GM12878 (cell line): ENCODE data around the gene EPM2AIP1. TPM values are rescaled to one million over a fixed set of nuclear protein-coding genes. Genes with fewer than 3 reads are reported as not detected.

Experiments
- ATAC-seq: fragments of 200-7000 bp; cut with Tn5 transposase; 3 replicates; pipeline ENCODE4 v1.9.1; 2020; ENCODE audit warnings: mild to moderate bottlenecking, moderate library complexity
- BruUV-seq: library from RNA; stranded (reverse); fragments of 400-500 nt; replicated peaks from 2 replicates; lab custom pipeline; 2021; lab: Mats Ljungman, UMichigan
- CTCF ChIA-PET: fragments of 300-600 bp; sonication (Branson Sonifier 250); formaldehyde crosslinking; extraction: SDS; loops from one replicate; lab custom pipeline; 2021; ENCODE audit warnings: inconsistent platforms; lab: Yijun Ruan, JAX
- POLR2A ChIA-PET: fragments of 350-600 bp; formaldehyde crosslinking; extraction: SDS; loops from one replicate; lab custom pipeline; 2021; ENCODE audit warnings: inconsistent platforms; lab: Charles Lee
- RAD21 ChIA-PET: fragments of 300-600 bp; sonication (Branson Sonifier 250); formaldehyde crosslinking; loops from one replicate; lab custom pipeline; 2023; ENCODE audit warnings: antibody characterized with exemption; ENCODE audit not compliant: unreplicated experiment; lab: Charles Lee
- SMC1A ChIA-PET: fragments of 300-600 bp; sonication (Branson Sonifier 250); formaldehyde crosslinking; loops from one replicate; lab custom pipeline; 2023; ENCODE audit not compliant: unreplicated experiment, uncharacterized antibody; lab: Charles Lee
- DNase-seq: peaks from one replicate; pipeline ENCODE4 v3.0.0-alpha.2; 2011; ENCODE audit warnings: low read depth, low spot score
- FAIRE-seq: peaks from 3 replicates; lab custom pipeline; 2011; peaks lifted over from hg19 to GRCh38; lab: Jason Lieb, UNC
- H2AFZ ChIP-seq: 2 replicates; pipeline ENCODE4 v1.6.0; 2011; ENCODE audit warnings: low read depth, low read length, control low read depth; ENCODE audit not compliant: control insufficient read depth
- H3K27ac ChIP-seq: 2 replicates; pipeline ENCODE4 v1.5.1; 2011; ENCODE audit warnings: control low read depth; ENCODE audit not compliant: control insufficient read depth, insufficient read depth
- H3K27me3 ChIP-seq, 2 experiments: replicated peaks in 1 of 2; 2 replicates each; pipeline versions ENCODE4 v1.6.0 to v1.6.1; 2011; ENCODE audit warnings: low read length in 1 of 2; ENCODE audit not compliant: control insufficient read depth in 2 of 2, insufficient read depth in 2 of 2
- H3K36me3 ChIP-seq, 2 experiments: 2 replicates each; pipeline ENCODE4 v1.5.1; 2011; ENCODE audit warnings: low read length in 1 of 2; ENCODE audit not compliant: control insufficient read depth in 2 of 2, insufficient read depth in 2 of 2
- H3K4me1 ChIP-seq: 2 replicates; pipeline ENCODE4 v1.6.1; 2011; ENCODE audit warnings: mild to moderate bottlenecking, low read length, moderate library complexity, mixed read lengths; ENCODE audit not compliant: control insufficient read depth, insufficient read depth
- H3K4me2 ChIP-seq: 2 replicates; pipeline ENCODE4 v1.6.0; 2011; ENCODE audit warnings: control low read depth; ENCODE audit not compliant: control insufficient read depth, insufficient read depth
- H3K4me3 ChIP-seq: fragments of 200-600 bp; sonication (generic); 2 replicates; pipeline ENCODE4 v1.5.1; 2016
- H3K79me2 ChIP-seq: 2 replicates; pipeline ENCODE4 v1.6.0; 2011; ENCODE audit warnings: low read length; ENCODE audit not compliant: control insufficient read depth, insufficient read depth
- H3K9ac ChIP-seq: 2 replicates; pipeline ENCODE4 v1.8.0; 2011; ENCODE audit warnings: low read length, control low read depth, mixed read lengths; ENCODE audit not compliant: control insufficient read depth, insufficient read depth
- H3K9me3 ChIP-seq: replicated peaks from 3 replicates; pipeline ENCODE4 v1.5.1; 2011; ENCODE audit warnings: mild to moderate bottlenecking, low read length; ENCODE audit not compliant: control insufficient read depth, insufficient read depth
- H4K20me1 ChIP-seq: 2 replicates; pipeline ENCODE4 v1.6.0; 2011; ENCODE audit not compliant: control insufficient read depth, insufficient read depth
- EGR1 ChIP-seq, 2 experiments: IDR thresholded peaks; 1 replicate in 1 of 2; 2 replicates in 1 of 2; pipeline ENCODE4 v1.6.1; 2011 to 2012; ENCODE audit warnings: low read depth in 2 of 2, low read length in 2 of 2, borderline replicate concordance in 1 of 2, mild to moderate bottlenecking in 1 of 2, moderate library complexity in 1 of 2
- EP300 ChIP-seq, 2 experiments: fragments of 150-350 bp in 1 of 2; IDR thresholded peaks; 2 replicates each; pipeline ENCODE4 v1.6.1; 2011 to 2012; ENCODE audit warnings: low read depth in 2 of 2, low read length in 2 of 2, borderline replicate concordance in 1 of 2, improper control_type of control experiment in 1 of 2, inconsistent platforms in 1 of 2; ENCODE audit not compliant: control insufficient read depth in 1 of 2
- IKZF2 ChIP-seq, 2 experiments: fragments of 450-650 bp; IDR thresholded peaks; 2 replicates each; pipeline ENCODE4 v1.6.1; 2017; ENCODE audit warnings: mild to moderate bottlenecking in 2 of 2, moderate library complexity in 2 of 2
- JUNB ChIP-seq: IDR thresholded peaks from 2 replicates; pipeline ENCODE4 v1.6.1; 2016; ENCODE audit warnings: antibody characterized with exemption, mild to moderate bottlenecking
- MEF2A ChIP-seq: IDR thresholded peaks from 2 replicates; pipeline ENCODE4 v1.6.1; 2011; ENCODE audit warnings: low read depth, mild to moderate bottlenecking, low read length, moderate library complexity; ENCODE audit not compliant: insufficient read depth
- NFYA ChIP-seq: IDR thresholded peaks from 2 replicates; pipeline ENCODE4 v1.6.1; 2011; ENCODE audit warnings: low read depth, mild to moderate bottlenecking, low read length, improper control_type of control experiment, borderline replicate concordance
- SMAD1 ChIP-seq: fragments of 450-650 bp; IDR thresholded peaks from 2 replicates; pipeline ENCODE4 v1.6.1; 2018; ENCODE audit warnings: mild to moderate bottlenecking, low read depth; ENCODE audit not compliant: partially characterized antibody
- WGBS: methylation state at CpG from one replicate; pipeline ENCODE4 v1.1.6; 2016; ENCODE audit warnings: low lambda C conversion rate; ENCODE audit not compliant: insufficient replicate concordance, insufficient coverage; ENCODE audit errors: missing lambda C conversion rate; 5-methylcytosine and 5-hydroxymethylcytosine counted together
- in situ Hi-C: fragments of 300-500 bp; cut with MboI; formaldehyde crosslinking; loops from 9 replicates; pipeline ENCODE4 v1.14.3; 2018; ENCODE audit warnings: mixed read lengths
- intact Hi-C: fragments of 100-400 bp; cut with micrococcal nuclease; formaldehyde crosslinking; loops from one replicate; pipeline ENCODE4 v1.14.2; 2022; ENCODE audit not compliant: unreplicated experiment
- polyA plus RNA-seq, 11 experiments: library from polyadenylated mRNA; depleted of rRNA in 4 of 11; unstranded in 6 of 11; stranded (reverse) in 5 of 11; fragments of >200 nt; fragmentation: Nextera tagmentation in 4 of 11; fragmentation: Illumina TruSeq in 1 of 11; extraction: Ambion mirVana in 4 of 11; extraction: Trizol in 1 of 11; gene quantifications; 1 replicate in 1 of 11; 2 replicates in 10 of 11; pipeline versions ENCODE4 v1.2.1 to v1.2.3, GENCODE V29; 2011 to 2016; ENCODE audit warnings: inconsistent platforms in 2 of 11, missing spikeins in 2 of 11, low read depth in 1 of 11
- total RNA-seq, 4 experiments: library from RNA; depleted of rRNA in 3 of 4; stranded (reverse); fragments of >200 nt in 3 of 4; fragmentation: Illumina TruSeq in 1 of 4; extraction: Trizol in 1 of 4; gene quantifications; 2 replicates each; pipeline versions ENCODE4 v1.2.1 to v1.2.3, GENCODE V29; 2013 to 2021
- TF ChIP-seq, protein P1 (sequence below): fragments of 450-650 bp; formaldehyde crosslinking; IDR thresholded peaks from 2 replicates; pipeline ENCODE4 v1.4.0; 2020; ENCODE audit warnings: mild to moderate bottlenecking, moderate library complexity
- TF ChIP-seq, protein P2 (sequence below): IDR thresholded peaks from 2 replicates; pipeline ENCODE4 v1.6.1; 2011; ENCODE audit warnings: low read depth, mild to moderate bottlenecking, low read length, moderate library complexity, borderline replicate concordance; ENCODE audit errors: extremely low read depth

The EPM2AIP1 gene
- total and polyA plus RNA-seq, 10 of the 15 experiments (the other 5 are each of a cell fraction or from before 2014, with no cell fraction given): 5.5 to 31.9 (median 21.8) TPM

DNA sequence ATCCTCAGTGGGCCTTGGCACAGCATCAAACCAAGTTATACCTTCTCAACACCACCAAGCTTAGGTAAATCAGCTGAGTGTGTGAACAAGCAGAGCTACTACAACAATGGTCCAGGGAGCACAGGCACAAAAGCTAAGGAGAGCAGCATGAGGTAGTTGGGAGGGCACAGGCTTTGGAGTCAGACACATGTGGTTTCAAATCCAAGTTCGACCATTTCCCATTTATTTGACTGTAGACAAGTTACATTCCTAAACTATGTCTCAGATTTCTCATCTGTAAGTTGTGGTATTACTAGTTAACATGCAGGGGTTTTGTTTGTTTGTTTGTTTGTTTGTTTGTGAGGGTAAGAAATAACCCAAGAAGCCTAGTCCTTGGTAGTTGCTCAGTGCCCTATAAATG lies 47.3 kb upstream of the EPM2AIP1 start:
- H3K36me3 ChIP-seq: peaks cover 16 to 17% of the 10 kb centered on the region in 2 experiments
- no peaks in the 10 kb centered on the region for H3K4me1 ChIP-seq
- intact Hi-C loops: no loop called here
- no peak for TF ChIP-seq MEF2A
- no peak for TF ChIP-seq EGR1 (IDR thresholded peaks at IDR 0.05; ENCODE audit: borderline replicate concordance in 1 of 2, low read depth in 2 of 2, low read length in 2 of 2)
- no peak for TF ChIP-seq EP300 (IDR thresholded peaks at IDR 0.05; ENCODE audit: borderline replicate concordance in 1 of 2, control insufficient read depth in 1 of 2, low read depth in 2 of 2, low read length in 2 of 2)
- no peak for TF ChIP-seq JUNB
- TF ChIP-seq NFYA: no peak
- TF ChIP-seq, protein P1, sequence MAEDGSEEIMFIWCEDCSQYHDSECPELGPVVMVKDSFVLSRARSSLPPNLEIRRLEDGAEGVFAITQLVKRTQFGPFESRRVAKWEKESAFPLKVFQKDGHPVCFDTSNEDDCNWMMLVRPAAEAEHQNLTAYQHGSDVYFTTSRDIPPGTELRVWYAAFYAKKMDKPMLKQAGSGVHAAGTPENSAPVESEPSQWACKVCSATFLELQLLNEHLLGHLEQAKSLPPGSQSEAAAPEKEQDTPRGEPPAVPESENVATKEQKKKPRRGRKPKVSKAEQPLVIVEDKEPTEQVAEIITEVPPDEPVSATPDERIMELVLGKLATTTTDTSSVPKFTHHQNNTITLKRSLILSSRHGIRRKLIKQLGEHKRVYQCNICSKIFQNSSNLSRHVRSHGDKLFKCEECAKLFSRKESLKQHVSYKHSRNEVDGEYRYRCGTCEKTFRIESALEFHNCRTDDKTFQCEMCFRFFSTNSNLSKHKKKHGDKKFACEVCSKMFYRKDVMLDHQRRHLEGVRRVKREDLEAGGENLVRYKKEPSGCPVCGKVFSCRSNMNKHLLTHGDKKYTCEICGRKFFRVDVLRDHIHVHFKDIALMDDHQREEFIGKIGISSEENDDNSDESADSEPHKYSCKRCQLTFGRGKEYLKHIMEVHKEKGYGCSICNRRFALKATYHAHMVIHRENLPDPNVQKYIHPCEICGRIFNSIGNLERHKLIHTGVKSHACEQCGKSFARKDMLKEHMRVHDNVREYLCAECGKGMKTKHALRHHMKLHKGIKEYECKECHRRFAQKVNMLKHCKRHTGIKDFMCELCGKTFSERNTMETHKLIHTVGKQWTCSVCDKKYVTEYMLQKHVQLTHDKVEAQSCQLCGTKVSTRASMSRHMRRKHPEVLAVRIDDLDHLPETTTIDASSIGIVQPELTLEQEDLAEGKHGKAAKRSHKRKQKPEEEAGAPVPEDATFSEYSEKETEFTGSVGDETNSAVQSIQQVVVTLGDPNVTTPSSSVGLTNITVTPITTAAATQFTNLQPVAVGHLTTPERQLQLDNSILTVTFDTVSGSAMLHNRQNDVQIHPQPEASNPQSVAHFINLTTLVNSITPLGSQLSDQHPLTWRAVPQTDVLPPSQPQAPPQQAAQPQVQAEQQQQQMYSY: no peak
- TF ChIP-seq IKZF2 (IDR thresholded peaks at IDR 0.05): no peak
- no peak for TF ChIP-seq SMAD1
- TF ChIP-seq, protein P2, sequence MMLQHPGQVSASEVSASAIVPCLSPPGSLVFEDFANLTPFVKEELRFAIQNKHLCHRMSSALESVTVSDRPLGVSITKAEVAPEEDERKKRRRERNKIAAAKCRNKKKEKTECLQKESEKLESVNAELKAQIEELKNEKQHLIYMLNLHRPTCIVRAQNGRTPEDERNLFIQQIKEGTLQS: no peak
- ATAC-seq: no peak
- in situ Hi-C loops: no loop called here
- H3K4me2 ChIP-seq: no peak overlapping the region
- POLR2A ChIA-PET: no interaction called here
- H3K27me3 ChIP-seq: no peaks in the 10 kb centered on the region
- FAIRE-seq: no peak
- H3K4me3 ChIP-seq: no peak overlapping the region
- WGBS: 96% methylated on average over 1 of the region's 1 CpG
- CTCF ChIA-PET: interaction anchor here (1.8 kb wide), 1 partner anchor 16 kb away, joined by 5 read pairs; no protein-coding TSS in a partner anchor
- H4K20me1 ChIP-seq: no peaks in the 10 kb centered on the region
- no TSS peak for BruUV-seq
- no peak overlapping the region for H2AFZ ChIP-seq
- SMC1A ChIA-PET: interaction anchor here (1.9 kb wide), 1 partner anchor 15 kb away, joined by 9 read pairs; no protein-coding TSS in a partner anchor
- RAD21 ChIA-PET: no interaction called here
- H3K9ac ChIP-seq: no peak overlapping the region
- no peak overlapping the region for H3K27ac ChIP-seq
- peaks cover 8% of the 10 kb centered on the region; the same call in 1 of the 3 replicates for H3K9me3 ChIP-seq
- no peak for DNase-seq
- no peaks in the 10 kb centered on the region for H3K79me2 ChIP-seq
